ENCODE results near the gene CD37. TPM values are rescaled to one million over a fixed set of nuclear protein-coding genes. Genes with fewer than 3 reads are reported as not detected.

Gene CD37, protein sequence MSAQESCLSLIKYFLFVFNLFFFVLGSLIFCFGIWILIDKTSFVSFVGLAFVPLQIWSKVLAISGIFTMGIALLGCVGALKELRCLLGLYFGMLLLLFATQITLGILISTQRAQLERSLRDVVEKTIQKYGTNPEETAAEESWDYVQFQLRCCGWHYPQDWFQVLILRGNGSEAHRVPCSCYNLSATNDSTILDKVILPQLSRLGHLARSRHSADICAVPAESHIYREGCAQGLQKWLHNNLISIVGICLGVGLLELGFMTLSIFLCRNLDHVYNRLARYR
- total RNA-seq: 16.5 TPM

DNA sequence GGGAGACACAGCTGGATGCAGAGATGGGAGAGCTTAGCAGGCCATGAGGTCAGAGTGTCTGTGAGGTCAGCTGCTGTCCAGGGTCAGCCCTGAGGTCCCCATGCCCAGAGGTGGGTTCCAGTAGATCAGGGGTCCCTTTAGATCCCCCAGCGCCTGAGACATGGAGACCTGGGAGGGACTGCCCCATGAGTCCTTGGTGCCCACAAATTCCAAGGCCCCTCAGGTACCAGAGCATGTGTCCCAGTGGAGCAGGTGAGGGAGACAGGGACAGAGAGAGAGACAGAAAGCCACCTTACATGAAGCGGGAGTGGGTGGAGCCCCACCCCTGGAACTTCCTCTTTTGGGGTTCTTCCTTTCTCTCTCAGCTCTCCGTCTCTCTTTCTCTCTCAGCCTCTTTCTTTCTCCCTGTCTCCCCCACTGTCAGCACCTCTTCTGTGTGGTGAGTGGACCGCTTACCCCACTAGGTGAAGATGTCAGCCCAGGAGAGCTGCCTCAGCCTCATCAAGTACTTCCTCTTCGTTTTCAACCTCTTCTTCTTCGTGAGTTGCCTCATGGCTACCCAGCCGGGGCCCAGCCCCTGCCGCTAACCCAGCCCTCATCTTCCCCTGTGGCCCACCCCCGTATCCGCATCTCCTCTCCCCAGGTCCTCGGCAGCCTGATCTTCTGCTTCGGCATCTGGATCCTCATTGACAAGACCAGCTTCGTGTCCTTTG, at the start of gene CD37:
CD37 (plus strand) TSS at position 336 of the 713 bp plus-strand sequence; CDS start at position 471, 135 bp downstream.

DNA sequence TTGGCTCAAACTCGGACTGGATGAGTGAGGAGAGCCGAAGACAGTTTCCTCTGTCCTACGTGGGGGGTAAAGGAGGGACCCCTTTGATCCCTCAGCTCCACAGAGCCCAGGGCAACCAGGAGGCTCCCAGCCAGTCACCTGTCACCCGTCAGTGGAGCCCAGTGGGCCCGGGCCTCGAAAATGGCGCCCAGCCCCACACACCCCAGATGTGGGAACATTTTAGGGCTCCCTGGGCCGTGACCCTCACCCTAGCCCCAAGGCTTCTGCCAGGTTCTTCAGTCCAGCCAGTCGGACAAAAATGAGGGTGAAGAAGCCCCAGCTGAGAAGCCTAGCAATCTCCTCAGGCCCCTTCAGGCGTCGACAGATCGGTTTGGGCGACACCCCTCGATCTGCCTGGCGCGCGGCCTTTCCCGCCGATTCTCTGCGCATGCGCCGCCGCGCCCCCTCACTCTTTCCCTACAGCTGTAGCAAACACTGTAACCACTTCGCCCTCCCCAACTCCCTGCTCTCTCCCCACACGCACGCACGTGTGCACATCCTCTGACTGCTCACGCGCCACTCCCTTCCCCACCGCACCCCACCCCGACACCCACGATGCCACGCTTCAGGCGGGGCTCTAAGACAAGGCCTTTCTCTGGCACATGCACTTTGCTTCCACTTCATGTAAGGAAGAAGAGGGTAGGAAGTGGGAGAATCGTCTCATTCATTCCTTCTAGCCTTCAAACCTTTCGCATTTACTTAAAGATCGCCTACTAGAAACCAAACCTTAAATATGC, 10.2 kb upstream of the CD37 start, which contains the start of gene SLC6A16:
SLC6A16 (minus strand) TSS at position 391 of the 776 bp plus-strand sequence. CDS start 13,844 bp downstream, outside the sequence.

DNA sequence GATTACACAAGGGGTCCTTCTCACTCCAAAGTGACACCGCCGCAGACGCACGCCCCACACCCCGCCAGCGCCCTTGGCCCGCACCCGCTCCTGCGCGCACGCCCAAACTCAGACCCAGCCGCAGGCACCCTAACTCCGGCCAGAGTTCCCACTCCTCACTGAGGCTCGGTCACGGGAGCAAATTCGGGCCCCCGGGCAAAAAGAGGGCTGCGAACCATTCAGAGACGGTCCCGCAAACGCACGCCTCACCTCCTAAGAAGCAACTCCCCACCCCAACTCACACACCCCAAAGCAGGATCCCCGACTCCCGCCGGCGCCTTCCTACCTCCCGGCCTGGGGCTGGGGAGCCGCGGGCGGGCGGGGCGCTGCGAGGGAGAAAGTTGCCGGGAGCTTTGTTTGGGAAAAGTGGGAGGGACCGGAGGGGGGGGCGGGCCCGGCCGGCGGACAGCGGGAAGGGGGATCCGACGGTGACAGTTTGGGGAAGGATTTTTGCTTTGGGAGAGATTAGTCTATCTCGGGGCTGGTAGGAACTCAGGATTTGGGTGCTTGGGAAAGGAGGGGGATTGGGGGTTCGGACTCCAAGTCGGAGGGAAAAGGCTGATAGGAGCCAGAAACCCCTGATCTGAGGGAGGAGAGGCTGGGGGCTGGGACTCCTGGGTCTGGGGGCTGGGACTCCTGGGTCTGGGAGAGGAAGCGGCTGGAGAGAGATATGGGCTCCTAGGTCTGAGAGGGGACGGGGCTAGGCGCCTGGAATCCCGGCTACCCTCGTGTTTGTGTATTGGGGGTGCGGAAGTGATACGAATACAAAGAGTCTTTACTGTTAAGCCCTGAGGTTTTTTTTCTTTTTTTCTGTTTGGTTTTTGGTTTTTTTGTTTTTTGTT, 27.1 kb downstream of the CD37 start, which contains the start of gene TEAD2:
TEAD2 (minus strand) TSS at position 369 of the 881 bp plus-strand sequence. CDS start 2,341 bp downstream, outside the sequence.

DNA sequence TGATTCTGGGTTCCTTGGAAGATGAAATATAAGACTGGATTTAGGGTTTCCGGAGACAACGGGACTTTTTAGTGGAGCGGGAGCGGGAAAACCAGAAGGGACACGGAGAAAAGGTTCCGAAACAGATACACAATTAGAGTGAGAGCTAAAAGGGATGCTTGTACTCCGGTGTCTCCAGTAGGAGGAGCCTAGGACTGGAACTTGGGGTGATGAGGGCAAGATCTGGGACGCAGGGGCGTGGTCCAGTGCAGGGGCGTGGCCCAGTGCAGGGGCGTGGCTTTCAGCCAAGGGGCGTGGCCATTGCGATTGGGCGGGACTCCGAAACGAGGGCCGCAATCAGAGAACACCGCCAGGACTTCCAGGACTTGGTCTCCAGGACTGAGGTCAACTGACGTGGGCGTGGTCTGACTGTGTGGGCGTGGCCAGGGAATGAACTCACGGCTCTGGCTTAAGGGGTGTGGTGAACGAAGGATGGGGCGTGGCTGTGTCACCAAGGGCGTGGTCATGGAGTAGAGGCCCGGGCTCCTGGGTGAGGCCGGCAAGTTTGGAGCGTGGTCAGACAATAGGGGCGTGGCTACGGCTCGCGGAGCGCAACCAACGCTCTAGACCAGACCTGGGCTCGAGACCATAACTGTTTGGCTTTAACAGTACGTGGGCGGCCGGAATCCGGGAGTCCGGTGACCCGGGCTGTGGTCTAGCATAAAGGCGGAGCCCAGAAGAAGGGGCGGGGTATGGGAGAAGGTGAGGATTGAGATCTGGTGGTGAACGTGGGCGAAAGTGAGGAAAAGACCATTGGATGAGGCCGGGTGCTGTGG, 28.3 kb downstream of the CD37 start, which contains the start of gene DKKL1:
DKKL1 (plus strand) TSS at position 610 of the 815 bp plus-strand sequence; CDS start at position 732, 122 bp downstream.

DNA sequence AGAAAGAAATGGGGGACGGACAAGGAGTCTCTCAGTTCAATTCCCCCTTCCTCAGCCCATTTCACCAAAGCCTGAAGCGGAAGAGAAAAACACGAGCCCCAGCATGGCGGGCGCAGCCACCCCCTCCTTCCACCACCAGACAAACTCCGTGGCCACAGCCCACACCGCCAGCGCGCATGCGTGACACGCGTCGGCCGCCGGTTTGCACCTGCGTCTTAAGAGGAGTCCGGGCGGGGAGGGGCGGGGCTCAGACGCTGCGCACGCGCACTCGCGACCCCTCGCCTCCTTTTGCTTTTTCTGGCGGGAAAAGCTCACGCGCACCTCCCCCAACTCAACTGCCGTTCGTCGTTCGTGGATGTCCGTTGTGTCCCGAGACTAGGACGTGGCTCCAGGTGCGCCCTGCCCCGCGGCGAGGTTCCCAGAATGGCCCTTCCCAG, 52.7 kb downstream of the CD37 start, which contains the start of gene KASH5:
KASH5 (plus strand) TSS at position 314 of the 437 bp plus-strand sequence. CDS start 2,635 bp downstream, outside the sequence.

Small RNA genes within 50 kb of the gene (small RNA-seq; reads per million reads assigned to genes)
- gene MIR4324 (ENCODE audit: low replicate concordance): not detected

Other genes with a start within 250 kb of the CD37 start
- 266 TPM for gene SNRNP70, start 250.0 kb upstream of the CD37 start, total RNA-seq
- gene LIN7B, start 221.0 kb upstream of the CD37 start, total RNA-seq: 8.0 TPM
- gene C19orf73, start 216.3 kb upstream of the CD37 start, total RNA-seq: not detected
- 6.9 TPM for gene PPFIA3, start 215.9 kb upstream of the CD37 start, total RNA-seq
- gene HRC, start 180.0 kb upstream of the CD37 start, total RNA-seq: 28.8 TPM
- 39.2 TPM for gene TRPM4, start 177.6 kb upstream of the CD37 start, total RNA-seq
- 3.2 TPM for gene SLC6A16, start 10.2 kb upstream of the CD37 start, total RNA-seq
- gene TEAD2, start 27.0 kb downstream of the CD37 start, total RNA-seq: 49.9 TPM
- gene DKKL1, start 28.5 kb downstream of the CD37 start, total RNA-seq: 1.5 TPM
- not detected for gene KASH5, start 52.8 kb downstream of the CD37 start, total RNA-seq
- not detected for gene PTH2, start 88.0 kb downstream of the CD37 start, total RNA-seq
- gene GFY, start 90.0 kb downstream of the CD37 start, total RNA-seq: not detected
- 2.8 TPM for gene SLC17A7, start 106.1 kb downstream of the CD37 start, total RNA-seq
- gene PIH1D1, start 116.4 kb downstream of the CD37 start, total RNA-seq: 76.4 TPM
- gene ALDH16A1, start 117.8 kb downstream of the CD37 start, total RNA-seq: 43.6 TPM
- gene FLT3LG, start 138.8 kb downstream of the CD37 start, total RNA-seq: 3.1 TPM
- 2,667 TPM for gene RPL13A, start 152.2 kb downstream of the CD37 start, total RNA-seq
- 2,754 TPM for gene RPS11, start 161.0 kb downstream of the CD37 start, total RNA-seq
- gene FCGRT, start 177.3 kb downstream of the CD37 start, total RNA-seq: 205 TPM
- 33.7 TPM for gene RCN3, start 192.6 kb downstream of the CD37 start, total RNA-seq
- gene NOSIP, start 245.2 kb downstream of the CD37 start, total RNA-seq: 81.5 TPM
- gene PRRG2, start 245.9 kb downstream of the CD37 start, total RNA-seq: 5.0 TPM

All from metanephros (tissue), 2 donors.